PC-9 (cell line): ENCODE results near the gene TRIM60. TPM values are rescaled to one million over a fixed set of nuclear protein-coding genes. Genes with fewer than 3 reads are reported as not detected.

Source experiments
- BruUV-seq: library from RNA; stranded (reverse); fragments of 400-500 nt; replicated peaks from 2 replicates; lab custom pipeline; 2021; lab: Mats Ljungman, UMichigan
- CTCF ChIA-PET: fragments of 300-600 bp; sonication (Branson Sonifier 250); formaldehyde crosslinking; loops from one replicate; lab custom pipeline; 2022; ENCODE audit warnings: antibody characterized with exemption; lab: Charles Lee
- POLR2A ChIA-PET: fragments of 300-600 bp; sonication (Branson Sonifier 250); formaldehyde crosslinking; loops from one replicate; lab custom pipeline; 2022; ENCODE audit warnings: antibody characterized with exemption; ENCODE audit not compliant: unreplicated experiment; lab: Charles Lee
- DNase-seq, 2 experiments: peaks; one replicate each; pipeline versions ENCODE4 v3.0.0 to v3.0.0-alpha.2; 2015 to 2022; ENCODE audit warnings: mixed read lengths in 1 of 2
- H2AFZ ChIP-seq: fragments of 200-600 bp; sonication (generic); 2 replicates; pipeline ENCODE4 v1.8.1; 2017; ENCODE audit warnings: antibody characterized with exemption
- H3F3A ChIP-seq: fragments of 200-600 bp; sonication (generic); 2 replicates; pipeline ENCODE4 v1.8.1; 2017; ENCODE audit warnings: antibody characterized with exemption, mild to moderate bottlenecking, low read depth; ENCODE audit not compliant: insufficient read depth
- H3K27ac ChIP-seq: fragments of 200-600 bp; sonication (generic); 2 replicates; pipeline ENCODE4 v1.6.1; 2016; ENCODE audit warnings: mixed run types
- H3K27me3 ChIP-seq: fragments of 200-600 bp; sonication (generic); 2 replicates; pipeline ENCODE4 v1.6.1; 2016; ENCODE audit warnings: low read depth, mixed run types; ENCODE audit not compliant: insufficient read depth
- H3K36me3 ChIP-seq: fragments of 200-600 bp; sonication (generic); 2 replicates; pipeline ENCODE4 v1.6.1; 2016; ENCODE audit warnings: low read depth, mixed run types
- H3K4me1 ChIP-seq: fragments of 200-600 bp; sonication (generic); replicated peaks from 2 replicates; pipeline ENCODE4 v1.6.1; 2016; ENCODE audit warnings: mixed run types; ENCODE audit not compliant: insufficient read depth
- H3K4me2 ChIP-seq: fragments of 200-600 bp; sonication (generic); 2 replicates; pipeline ENCODE4 v1.6.1; 2017; ENCODE audit warnings: mixed run types
- H3K4me3 ChIP-seq: fragments of 200-600 bp; sonication (generic); 2 replicates; pipeline ENCODE4 v1.6.1; 2016; ENCODE audit warnings: mixed run types
- H3K79me2 ChIP-seq: fragments of 200-600 bp; sonication (generic); 2 replicates; pipeline ENCODE4 v1.6.1; 2017; ENCODE audit warnings: low read depth, mixed run types
- H3K9me2 ChIP-seq: fragments of 200-600 bp; sonication (generic); 2 replicates; pipeline ENCODE4 v1.8.1; 2017; ENCODE audit warnings: mild to moderate bottlenecking; ENCODE audit not compliant: insufficient read depth
- H3K9me3 ChIP-seq: fragments of 200-600 bp; sonication (generic); 2 replicates; pipeline ENCODE4 v1.8.1; 2016; ENCODE audit warnings: low read depth; ENCODE audit not compliant: insufficient read depth
- H4K20me1 ChIP-seq: fragments of 200-600 bp; sonication (generic); 2 replicates; pipeline ENCODE4 v1.8.1; 2017; ENCODE audit not compliant: insufficient read depth
- CTCF ChIP-seq: fragments of 200-600 bp; sonication (generic); conservative IDR thresholded peaks from 2 replicates; pipeline ENCODE4 v1.6.1; 2017; ENCODE audit warnings: mixed run types, antibody characterized with exemption, mild to moderate bottlenecking, moderate library complexity
- EZH2 ChIP-seq: fragments of 200-600 bp; sonication (generic); IDR thresholded peaks from 2 replicates; pipeline ENCODE4 v1.8.0; 2017; ENCODE audit warnings: antibody characterized with exemption, low read depth
- intact Hi-C: fragments of 100-400 bp; cut with micrococcal nuclease; formaldehyde crosslinking; loops from one replicate; pipeline ENCODE4 v1.10.0; 2022; ENCODE audit not compliant: unreplicated experiment
- total RNA-seq: library from RNA; stranded (reverse); gene quantifications from 2 replicates; pipeline ENCODE4 v1.2.3, GENCODE V29; 2021

The TRIM60 gene
- total RNA-seq, 1 experiment from 2014 or later, result not detected

DNA sequence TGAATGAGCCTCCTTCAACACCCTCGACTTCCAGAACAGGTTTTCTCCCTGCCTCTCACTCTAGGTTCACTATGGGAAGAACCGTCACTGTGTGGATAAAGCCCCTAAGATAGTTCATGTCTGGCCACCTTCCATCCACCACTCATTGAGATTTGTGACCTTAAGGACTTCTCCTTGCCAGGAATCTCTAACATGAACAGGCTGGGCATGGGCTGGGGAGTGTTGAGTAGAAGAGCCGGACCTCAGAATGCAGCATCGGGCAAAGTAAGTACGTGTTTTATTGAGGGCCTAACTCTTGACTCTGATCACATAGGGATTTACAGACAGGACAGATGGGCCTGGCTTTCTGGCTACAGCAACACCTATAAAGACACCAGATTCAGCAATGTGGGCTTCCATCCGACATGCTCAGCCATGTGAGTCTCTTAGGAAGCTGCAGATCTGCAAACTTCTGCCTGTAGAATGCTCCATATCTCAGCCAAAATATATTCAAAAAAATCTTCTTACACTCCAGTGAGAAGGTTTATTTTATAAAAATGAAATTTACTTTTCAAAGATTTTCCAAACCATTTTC lies 26.4 kb upstream of the TRIM60 start:
- Histone ChIP-seq H3F3A (no peaks in the 10 kb centered on the region), H3K4me2 (no peak overlapping the region), H4K20me1 (no peaks in the 10 kb centered on the region), H3K4me1 (no peaks in the 10 kb centered on the region), H3K27ac (no peak overlapping the region), H3K79me2 (no peaks in the 10 kb centered on the region), H3K27me3 (no peaks in the 10 kb centered on the region), H3K9me2 (no peaks in the 10 kb centered on the region), H3K9me3 (no peaks in the 10 kb centered on the region), H3K4me3 (no peak overlapping the region), H2AFZ (no peak overlapping the region), H3K36me3 (no peaks in the 10 kb centered on the region)
- no peak for TF ChIP-seq CTCF
- no peak for TF ChIP-seq EZH2
- intact Hi-C loops, result no loop called here
- ChIA-PET CTCF (no interaction called here), POLR2A (no interaction called here)
- BruUV-seq, result no TSS peak
- no peak for DNase-seq

DNA sequence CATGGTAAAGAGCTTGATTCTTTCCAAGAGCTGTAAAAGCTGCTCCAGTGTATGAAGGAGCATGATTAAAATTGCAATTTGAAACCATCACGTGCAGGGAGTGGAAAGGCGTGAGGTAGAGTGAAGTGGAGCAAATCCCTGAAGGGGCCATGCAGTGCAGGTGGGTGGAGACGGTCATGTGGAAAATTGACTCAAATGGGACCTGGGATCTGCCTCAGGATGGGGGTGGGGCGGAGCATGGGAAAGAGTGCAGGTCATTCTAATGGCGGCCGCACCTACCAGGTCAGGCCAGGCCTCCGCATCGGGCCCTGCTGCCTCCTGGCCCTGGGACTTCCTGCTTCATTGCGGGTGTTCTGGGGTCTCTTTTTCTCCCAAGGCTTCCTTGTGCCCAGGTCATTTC lies 25.3 kb upstream of the TRIM60 start:
- Histone ChIP-seq H3K4me2 (no peak overlapping the region), H3K4me1 (no peaks in the 10 kb centered on the region), H4K20me1 (no peaks in the 10 kb centered on the region), H3K9me2 (no peaks in the 10 kb centered on the region), H3K9me3 (no peaks in the 10 kb centered on the region), H3K27ac (no peak overlapping the region), H3K4me3 (no peak overlapping the region), H3K79me2 (no peaks in the 10 kb centered on the region), H3F3A (no peaks in the 10 kb centered on the region), H3K36me3 (no peaks in the 10 kb centered on the region), H3K27me3 (no peaks in the 10 kb centered on the region), H2AFZ (no peak overlapping the region)
- DNase-seq, result no peak
- ChIA-PET CTCF (no interaction called here), POLR2A (no interaction called here)
- TF ChIP-seq EZH2 (no peak), CTCF (no peak)
- intact Hi-C loops, result no loop called here
- no TSS peak for BruUV-seq

DNA sequence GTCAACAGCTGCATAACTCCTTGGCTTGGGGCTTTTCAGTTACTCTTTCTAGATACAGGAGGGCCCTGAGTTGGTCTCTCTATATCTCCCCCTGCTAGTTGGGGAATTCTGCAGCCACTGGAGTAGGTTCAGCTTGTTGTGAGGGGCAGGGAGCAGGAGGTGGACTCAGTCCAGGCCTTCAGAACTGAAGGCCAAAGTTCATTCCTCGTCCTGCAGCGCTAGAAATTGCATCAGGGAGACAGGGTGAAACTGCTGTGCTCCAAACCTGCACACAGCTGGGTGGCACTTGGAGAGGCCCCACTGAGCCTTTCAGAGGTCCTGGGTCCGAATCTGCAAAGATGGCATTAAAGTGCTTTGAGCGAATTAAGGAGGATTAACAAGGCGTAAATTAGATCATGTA lies 24.9 kb upstream of the TRIM60 start:
- CTCF ChIA-PET, result no interaction called here
- no peaks in the 10 kb centered on the region for H3K9me2 ChIP-seq
- H3K27me3 ChIP-seq, result no peaks in the 10 kb centered on the region
- H3K4me1 ChIP-seq, result no peaks in the 10 kb centered on the region
- no peaks in the 10 kb centered on the region for H3F3A ChIP-seq
- no peak for DNase-seq
- no peak overlapping the region for H2AFZ ChIP-seq
- TF ChIP-seq CTCF (no peak), EZH2 (no peak)
- no peak overlapping the region for H3K4me2 ChIP-seq
- no peaks in the 10 kb centered on the region for H3K36me3 ChIP-seq
- intact Hi-C loops, result no loop called here
- no peaks in the 10 kb centered on the region for H4K20me1 ChIP-seq
- no peaks in the 10 kb centered on the region for H3K9me3 ChIP-seq
- H3K27ac ChIP-seq, result no peak overlapping the region
- POLR2A ChIA-PET, result no interaction called here
- BruUV-seq, result no TSS peak
- no peaks in the 10 kb centered on the region for H3K79me2 ChIP-seq
- no peak overlapping the region for H3K4me3 ChIP-seq
